Endothelial cell of umbilical vein (primary cell): ENCODE data around the gene SLC37A1. TPM values are rescaled to one million over a fixed set of nuclear protein-coding genes. Genes with fewer than 3 reads are reported as not detected.

Source experiments
- BruUV-seq: library from RNA; stranded (reverse); fragments of 400-500 nt; replicated peaks from 2 replicates; lab custom pipeline; 2021; lab: Mats Ljungman, UMichigan
- CTCF ChIA-PET: fragments of 300-600, 350-600 bp; sonication (Branson Sonifier 250); formaldehyde crosslinking; loops from one replicate; lab custom pipeline; 2021; ENCODE audit warnings: antibody characterized with exemption, inconsistent platforms; lab: Charles Lee
- POLR2A ChIA-PET: fragments of 300-600, 350-600 bp; sonication (Branson Sonifier 250); formaldehyde crosslinking; loops from one replicate; lab custom pipeline; 2021; ENCODE audit warnings: antibody characterized with exemption, inconsistent platforms; lab: Charles Lee
- DNase-seq: peaks from one replicate; pipeline ENCODE4 v3.0.0-alpha.2; 2011; ENCODE audit warnings: low read depth, low spot score
- FAIRE-seq: peaks from 2 replicates; lab custom pipeline; 2011; peaks lifted over from hg19 to GRCh38; lab: Jason Lieb, UNC
- H2AFZ ChIP-seq: 2 replicates; pipeline ENCODE4 v1.6.0; 2012; ENCODE audit warnings: low read depth, low read length, control low read depth, inconsistent platforms
- H3K27ac ChIP-seq: 2 replicates; pipeline ENCODE4 v1.5.1; 2011; ENCODE audit warnings: low read depth, mild to moderate bottlenecking, control low read depth, low read length, moderate library complexity; ENCODE audit not compliant: insufficient read depth
- H3K27me3 ChIP-seq, 2 experiments: 2 replicates each; pipeline versions ENCODE4 v1.6.0 to v1.6.1; 2011; ENCODE audit warnings: low read length in 2 of 2, mixed read lengths in 1 of 2; ENCODE audit not compliant: control insufficient read depth in 2 of 2, insufficient read depth in 2 of 2
- H3K36me3 ChIP-seq, 2 experiments: 2 replicates in 1 of 2; 3 replicates in 1 of 2; pipeline ENCODE4 v1.5.1; 2011; ENCODE audit warnings: low read length in 2 of 2, mild to moderate bottlenecking in 1 of 2, moderate library complexity in 1 of 2; ENCODE audit not compliant: control insufficient read depth in 2 of 2, insufficient read depth in 2 of 2; ENCODE audit errors: extremely low read depth in 1 of 2
- H3K4me1 ChIP-seq: 3 replicates; pipeline ENCODE4 v1.5.1; 2011; ENCODE audit warnings: mild to moderate bottlenecking, low read length; ENCODE audit not compliant: control insufficient read depth, insufficient read depth; ENCODE audit errors: extremely low read depth
- H3K4me2 ChIP-seq: 2 replicates; pipeline ENCODE4 v1.6.1; 2011; ENCODE audit warnings: low read length, control low read depth, mixed read lengths; ENCODE audit not compliant: insufficient read depth
- H3K4me3 ChIP-seq, 3 experiments: fragments of 200-600 bp in 1 of 3; sonication (generic), shearing (Covaris generic) in 1 of 3; replicated peaks in 1 of 3; 2 replicates each; pipeline ENCODE4 v1.5.1; 2011 to 2016; ENCODE audit warnings: control low read depth in 3 of 3, low read length in 3 of 3, mild to moderate bottlenecking in 2 of 3, inconsistent platforms in 1 of 3, low read depth in 1 of 3, moderate library complexity in 1 of 3; ENCODE audit not compliant: insufficient read depth in 1 of 3
- H3K79me2 ChIP-seq: 2 replicates; pipeline ENCODE4 v1.6.0; 2012; ENCODE audit warnings: low read length, inconsistent platforms; ENCODE audit not compliant: control insufficient read depth, insufficient read depth
- H3K9ac ChIP-seq: replicated peaks from 2 replicates; pipeline ENCODE3; 2011; ENCODE audit warnings: low read length, control low read depth; ENCODE audit not compliant: insufficient read depth; ENCODE audit errors: extremely low read depth
- H3K9me1 ChIP-seq: replicated peaks from 3 replicates; pipeline ENCODE4 v1.6.0; 2011; ENCODE audit warnings: mild to moderate bottlenecking, low read length; ENCODE audit not compliant: control insufficient read depth, insufficient read depth; ENCODE audit errors: extremely low read depth
- H3K9me3 ChIP-seq: replicated peaks from 2 replicates; pipeline ENCODE4 v1.5.1; 2012; ENCODE audit warnings: low read length, inconsistent platforms; ENCODE audit not compliant: control insufficient read depth, insufficient read depth
- H4K20me1 ChIP-seq: replicated peaks from 2 replicates; pipeline ENCODE3; 2011; ENCODE audit warnings: mild to moderate bottlenecking, low read length; ENCODE audit not compliant: control insufficient read depth, insufficient read depth; ENCODE audit errors: extremely low read depth
- CTCF ChIP-seq, 2 donors: IDR thresholded peaks; 1 replicate in 1 of 2; 2 replicates in 1 of 2; pipeline ENCODE4 v1.5.1; 2011; ENCODE audit warnings: low read length in 2 of 2, mild to moderate bottlenecking in 2 of 2, moderate library complexity in 2 of 2, control low read depth in 1 of 2, inconsistent platforms in 1 of 2, low read depth in 1 of 2; ENCODE audit not compliant: insufficient read depth in 1 of 2; ENCODE audit errors: extremely low read depth in 1 of 2
- EZH2 ChIP-seq: IDR thresholded peaks from 2 replicates; pipeline ENCODE4 v1.6.1; 2012; ENCODE audit warnings: borderline replicate concordance, low read depth, mild to moderate bottlenecking, moderate library complexity, low read length, inconsistent platforms; ENCODE audit not compliant: severe bottlenecking
- FOS ChIP-seq: IDR thresholded peaks from 2 replicates; pipeline ENCODE4 v1.6.1; 2011; ENCODE audit warnings: mild to moderate bottlenecking, low read length, moderate library complexity, borderline replicate concordance; ENCODE audit not compliant: insufficient read depth
- GATA2 ChIP-seq: IDR thresholded peaks from 2 replicates; pipeline ENCODE4 v1.7.0; 2011; ENCODE audit warnings: low read depth, mild to moderate bottlenecking, moderate library complexity, mixed read lengths, low read length; ENCODE audit not compliant: insufficient read length, insufficient read depth
- JUN ChIP-seq: IDR thresholded peaks from 2 replicates; pipeline ENCODE4 v1.6.1; 2011; ENCODE audit warnings: borderline replicate concordance, low read depth; ENCODE audit not compliant: insufficient read length, insufficient read depth
- MAX ChIP-seq: IDR thresholded peaks from 2 replicates; pipeline ENCODE4 v1.6.1; 2011; ENCODE audit not compliant: insufficient read depth, insufficient read length
- MYC ChIP-seq: IDR thresholded peaks from one replicate; pipeline ENCODE4 v1.6.1; 2011; ENCODE audit warnings: mild to moderate bottlenecking, low read depth, low read length
- POLR2A ChIP-seq: IDR thresholded peaks from 2 replicates; pipeline ENCODE4 v1.6.1; 2012; ENCODE audit warnings: low read depth, mild to moderate bottlenecking, control low read depth, low read length
- POLR2AphosphoS5 ChIP-seq: IDR thresholded peaks from 2 replicates; pipeline ENCODE4 v1.6.1; 2012; ENCODE audit warnings: low read depth, mild to moderate bottlenecking, control low read depth, low read length, moderate library complexity; ENCODE audit not compliant: insufficient read depth
- dilution Hi-C: fragments of 300-500 bp; cut with MboI; formaldehyde crosslinking; loops from one replicate; pipeline ENCODE4 v1.15.0; 2019; ENCODE audit warnings: low sequenced_read_pairs; ENCODE audit not compliant: extremely low pct_ligation_motif_present
- intact Hi-C: fragments of 100-400 bp; cut with micrococcal nuclease; formaldehyde crosslinking; loops from one replicate; pipeline ENCODE4 v1.10.0; 2022
- polyA plus RNA-seq, 4 experiments: library from polyadenylated mRNA; depleted of rRNA in 3 of 4; stranded (reverse) in 3 of 4; unstranded in 1 of 4; fragments of >200 nt; gene quantifications; 2 replicates each; pipeline versions ENCODE4 v1.2.1 to v1.2.3, GENCODE V29; 2011 to 2012; ENCODE audit warnings: missing spikeins in 1 of 4
- total RNA-seq: library from RNA; stranded (reverse); gene quantifications from 2 replicates; pipeline ENCODE4 v1.2.3, GENCODE V29; 2021

Gene SLC37A1
- total and polyA plus RNA-seq, 2 donors (not counting 3 experiments of a cell fraction or from before 2014, with no cell fraction given), result 4.7 to 7.6 TPM

- Histone ChIP-seq H3K9me3 (no peaks in the 10 kb centered on the region), H3K36me3 (no peaks in the 10 kb centered on the region), H3K4me1 (peaks cover 13% of the 10 kb centered on the region), H3K27me3 (peaks cover 5 to 7% of the 10 kb centered on the region in 2 experiments), H3K4me3 (no peak overlapping the region), H2AFZ (no peak overlapping the region), H3K4me2 (no peak overlapping the region), H4K20me1 (no peaks in the 10 kb centered on the region), H3K9ac (no peak overlapping the region), H3K79me2 (no peaks in the 10 kb centered on the region), H3K27ac (no peak overlapping the region), H3K9me1 (no peaks in the 10 kb centered on the region)
- no peak for DNase-seq
- no peak for TF ChIP-seq MAX
- TF ChIP-seq POLR2AphosphoS5, result no peak
- no peak for TF ChIP-seq FOS
- no peak for TF ChIP-seq MYC
- TF ChIP-seq EZH2, result no peak
- TF ChIP-seq GATA2, result no peak
- TF ChIP-seq CTCF (IDR thresholded peaks at IDR 0.05; ENCODE audit: extremely low read depth in 1 of 2, insufficient read depth in 1 of 2, low read depth in 1 of 2, low read length in 2 of 2), result no peak
- TF ChIP-seq POLR2A, result no peak
- TF ChIP-seq JUN, result no peak
- ChIA-PET POLR2A (no interaction called here), CTCF (interaction anchor here (1.5 kb wide), 1 partner anchor 9 kb away, joined by 4 read pairs; no protein-coding TSS in a partner anchor)
- intact Hi-C loops (no loop called here), dilution Hi-C loops (no loop called here)
- no TSS peak for BruUV-seq
- no peak for FAIRE-seq
These were observed 13.4 kb upstream of the SLC37A1 start for GRCh38 chr21:42500225-42500624.
